WTC11 (cell line): ENCODE results near the gene SMYD3. TPM values are rescaled to one million over a fixed set of nuclear protein-coding genes. Genes with fewer than 3 reads are reported as not detected.

Experiments
- ATAC-seq: fragments of 200-7000 bp; cut with Tn5 transposase; 2 replicates; pipeline ENCODE4 v1.10.0; 2021; ENCODE audit warnings: mild to moderate bottlenecking, moderate library complexity
- CTCF ChIA-PET: fragments of 300-600 bp; sonication (Branson Sonifier 250); formaldehyde crosslinking; loops from one replicate; lab custom pipeline; 2021; ENCODE audit warnings: antibody characterized with exemption; lab: Charles Lee
- POLR2A ChIA-PET: fragments of 350-600 bp; sonication (Branson Sonifier 250); formaldehyde crosslinking; loops from one replicate; lab custom pipeline; 2021; ENCODE audit warnings: antibody characterized with exemption; lab: Charles Lee
- DNase-seq: peaks from one replicate; pipeline ENCODE4 v3.0.0; 2021; ENCODE audit warnings: low spot score
- H3K27ac Mint-ChIP-seq: 2 replicates; pipeline ENCODE4 v1.8.0; 2021; ENCODE audit warnings: mixed read lengths
- H3K27me3 Mint-ChIP-seq: 2 replicates; pipeline ENCODE4 v1.8.0; 2021; ENCODE audit warnings: low read depth, mild to moderate bottlenecking, moderate library complexity, mixed read lengths
- H3K36me3 Mint-ChIP-seq: 2 replicates; pipeline ENCODE4 v1.8.0; 2021; ENCODE audit warnings: mixed read lengths
- H3K4me1 Mint-ChIP-seq: 2 replicates; pipeline ENCODE4 v1.8.0; 2022; ENCODE audit warnings: mixed read lengths
- H3K4me3 Mint-ChIP-seq: 2 replicates; pipeline ENCODE4 v1.8.0; 2021; ENCODE audit warnings: mild to moderate bottlenecking, moderate library complexity, mixed read lengths
- H3K9me3 Mint-ChIP-seq: 2 replicates; pipeline ENCODE4 v1.8.0; 2021; ENCODE audit warnings: mixed read lengths
- CREB1 ChIP-seq: sonication (generic); formaldehyde crosslinking; IDR thresholded peaks from 2 replicates; pipeline ENCODE4 v1.8.0; 2023; ENCODE audit warnings: mild to moderate bottlenecking, missing genetic modification reagents
- E2F5 ChIP-seq: sonication (generic); formaldehyde crosslinking; IDR thresholded peaks from 2 replicates; pipeline ENCODE4 v1.8.1; 2022; ENCODE audit warnings: mild to moderate bottlenecking, moderate library complexity, missing genetic modification reagents
- ELF4 ChIP-seq: sonication (generic); formaldehyde crosslinking; IDR thresholded peaks from 2 replicates; pipeline ENCODE4 v1.8.1; 2022; ENCODE audit warnings: low read depth, mild to moderate bottlenecking, moderate library complexity, missing genetic modification reagents
- FOXK1 ChIP-seq: sonication (generic); formaldehyde crosslinking; IDR thresholded peaks from 2 replicates; pipeline ENCODE4 v1.8.0; 2022; ENCODE audit warnings: mild to moderate bottlenecking, moderate library complexity, missing genetic modification reagents
- GRHL2 ChIP-seq: fragments of 250-450 bp; sonication (Bioruptor Pico); IDR thresholded peaks from 2 replicates; pipeline ENCODE4 v1.8.0; 2022; ENCODE audit warnings: mild to moderate bottlenecking, moderate library complexity; ENCODE audit not compliant: insufficient replicate concordance, severe bottlenecking
- HMGA2 ChIP-seq: fragments of 250-450 bp; sonication (Bioruptor Pico); IDR thresholded peaks from 2 replicates; pipeline ENCODE4 v1.4.0; 2021; ENCODE audit warnings: mild to moderate bottlenecking, moderate library complexity
- KAT7 ChIP-seq: sonication (generic); formaldehyde crosslinking; IDR thresholded peaks from 2 replicates; pipeline ENCODE4 v1.8.1; 2023; ENCODE audit warnings: missing genetic modification reagents, mild to moderate bottlenecking, borderline replicate concordance
- NFYB ChIP-seq: sonication (generic); formaldehyde crosslinking; conservative IDR thresholded peaks from 2 replicates; pipeline ENCODE4 v1.8.0; 2022; ENCODE audit warnings: low read depth, missing genetic modification reagents
- SMAD3 ChIP-seq: sonication (generic); formaldehyde crosslinking; IDR thresholded peaks from 2 replicates; pipeline ENCODE4 v1.8.0; 2022; ENCODE audit warnings: missing genetic modification reagents, mild to moderate bottlenecking, borderline replicate concordance
- SOX15 ChIP-seq: fragments of 250-450 bp; sonication (Bioruptor Pico); IDR thresholded peaks from 2 replicates; pipeline ENCODE4 v1.9.0; 2021; ENCODE audit warnings: mild to moderate bottlenecking
- TEAD1 ChIP-seq: sonication (generic); formaldehyde crosslinking; IDR thresholded peaks from 2 replicates; pipeline ENCODE4 v1.8.0; 2022; ENCODE audit warnings: mild to moderate bottlenecking, missing genetic modification reagents
- TP53 ChIP-seq: sonication (generic); formaldehyde crosslinking; IDR thresholded peaks from 2 replicates; pipeline ENCODE4 v1.8.1; 2023; ENCODE audit warnings: mild to moderate bottlenecking, missing genetic modification reagents
- ZBTB21 ChIP-seq: sonication (generic); formaldehyde crosslinking; IDR thresholded peaks from 2 replicates; pipeline ENCODE4 v1.8.1; 2023; ENCODE audit warnings: mild to moderate bottlenecking, missing genetic modification reagents, borderline replicate concordance
- ZNF121 ChIP-seq: sonication (generic); formaldehyde crosslinking; IDR thresholded peaks from 2 replicates; pipeline ENCODE4 v1.8.0; 2023; ENCODE audit warnings: missing genetic modification reagents
- ZNF219 ChIP-seq: sonication (generic); formaldehyde crosslinking; IDR thresholded peaks from 2 replicates; pipeline ENCODE4 v1.8.0; 2023; ENCODE audit warnings: missing genetic modification reagents, mild to moderate bottlenecking, borderline replicate concordance
- ZNF416 ChIP-seq: fragments of 250-450 bp; sonication (Bioruptor Pico); IDR thresholded peaks from 2 replicates; pipeline ENCODE4 v1.9.0; 2021; ENCODE audit warnings: mild to moderate bottlenecking, inconsistent platforms
- ZNF512 ChIP-seq: sonication (generic); formaldehyde crosslinking; IDR thresholded peaks from 2 replicates; pipeline ENCODE4 v1.8.1; 2022; ENCODE audit warnings: missing genetic modification reagents, borderline replicate concordance
- ZNF532 ChIP-seq: fragments of 250-450 bp; sonication (Bioruptor Pico); IDR thresholded peaks from 2 replicates; pipeline ENCODE4 v1.9.0; 2021; ENCODE audit warnings: mild to moderate bottlenecking, borderline replicate concordance
- ZNF671 ChIP-seq: fragments of 250-450 bp; sonication (Bioruptor Pico); IDR thresholded peaks from 2 replicates; pipeline ENCODE4 v1.8.0; 2021; ENCODE audit warnings: mild to moderate bottlenecking
- ZSCAN18 ChIP-seq: fragments of 250-450 bp; sonication (Bioruptor Pico); IDR thresholded peaks from 2 replicates; pipeline ENCODE4 v2.1.2; 2022; ENCODE audit warnings: mild to moderate bottlenecking, moderate library complexity
- total RNA-seq: library from RNA; stranded (reverse); gene quantifications from 3 replicates; pipeline ENCODE4 v1.2.3, GENCODE V29; 2021

SMYD3 gene
- total RNA-seq, 1 experiment from 2014 or later: 21.4 TPM

GRCh38 chr1:246320286-246320685, 186.8 kb downstream of the SMYD3 start:
- DNase-seq (no peak), ATAC-seq (no peak)
- no peaks in the 10 kb centered on the region for H3K27me3 Mint-ChIP-seq
- H3K27ac Mint-ChIP-seq: no peak overlapping the region
- ChIA-PET POLR2A (interaction anchor here (0.6 kb wide), 1 partner anchor 38 kb away, joined by 5 read pairs; no protein-coding TSS in a partner anchor), CTCF (no interaction called here)
- H3K4me3 Mint-ChIP-seq: no peak overlapping the region
- H3K9me3 Mint-ChIP-seq: no peaks in the 10 kb centered on the region
- no peak for TF ChIP-seq CREB1
- no peak for TF ChIP-seq TEAD1 (CRISPR knock-in tag)
- TF ChIP-seq ZBTB21: no peak
- no peak for TF ChIP-seq ZNF219 (CRISPR knock-in tag)
- TF ChIP-seq ZNF671: no peak
- TF ChIP-seq ELF4 (CRISPR knock-in tag): no peak
- no peak for TF ChIP-seq SOX15 (CRISPR knock-in tag)
- no peaks in the 10 kb centered on the region for H3K36me3 Mint-ChIP-seq
- H3K4me1 Mint-ChIP-seq: peaks cover 24% of the 10 kb centered on the region

GRCh38 chr1:246319083-246319714, 187.9 kb downstream of the SMYD3 start:
- DNase-seq (no peak), ATAC-seq (no peak)
- CTCF ChIA-PET: interaction anchor here (1.3 kb wide), 1 partner anchor 36 kb away, joined by 3 read pairs; no protein-coding TSS in a partner anchor
- H3K4me3 Mint-ChIP-seq: no peak overlapping the region
- TF ChIP-seq SMAD3 (CRISPR knock-in tag): no peak
- no peak for TF ChIP-seq ZNF671
- TF ChIP-seq ZNF121 (CRISPR knock-in tag): no peak
- no peak for TF ChIP-seq ZNF416
- no peak for TF ChIP-seq NFYB (CRISPR knock-in tag)
- no peak for TF ChIP-seq FOXK1 (CRISPR knock-in tag)
- no peak for TF ChIP-seq ZSCAN18 (CRISPR knock-in tag)
- no peak for TF ChIP-seq E2F5 (CRISPR knock-in tag)
- no peak for TF ChIP-seq SOX15 (CRISPR knock-in tag)
- TF ChIP-seq KAT7: no peak
- no peak for TF ChIP-seq ZNF512 (CRISPR knock-in tag)
- POLR2A ChIA-PET: no interaction called here
- no peaks in the 10 kb centered on the region for H3K9me3 Mint-ChIP-seq
- no peaks in the 10 kb centered on the region for H3K36me3 Mint-ChIP-seq
- H3K4me1 Mint-ChIP-seq: peaks cover 18% of the 10 kb centered on the region
- peak overlapping the region; percentile 5 for H3K27ac Mint-ChIP-seq
- no peaks in the 10 kb centered on the region for H3K27me3 Mint-ChIP-seq

GRCh38 chr1:246318622-246319021, 188.5 kb downstream of the SMYD3 start:
- H3K4me1 Mint-ChIP-seq: peaks cover 12% of the 10 kb centered on the region
- H3K27ac Mint-ChIP-seq: no peak overlapping the region
- H3K4me3 Mint-ChIP-seq: no peak overlapping the region
- POLR2A ChIA-PET: no interaction called here
- DNase-seq: no peak
- no peaks in the 10 kb centered on the region for H3K36me3 Mint-ChIP-seq
- no peaks in the 10 kb centered on the region for H3K27me3 Mint-ChIP-seq
- no peaks in the 10 kb centered on the region for H3K9me3 Mint-ChIP-seq
- CTCF ChIA-PET: interaction anchor here (1.3 kb wide), 1 partner anchor 37 kb away, joined by 3 read pairs; no protein-coding TSS in a partner anchor
- no peak for ATAC-seq
- TF ChIP-seq ZSCAN18 (CRISPR knock-in tag): no peak
- TF ChIP-seq KAT7: no peak
- no peak for TF ChIP-seq ELF4 (CRISPR knock-in tag)
- TF ChIP-seq GRHL2 (CRISPR knock-in tag): no peak
- TF ChIP-seq HMGA2: no peak
- TF ChIP-seq ZNF532 (CRISPR knock-in tag): no peak
- no peak for TF ChIP-seq TP53 (CRISPR knock-in tag)
